Measurements from ENCODE around the gene MYOZ3.

The MYOZ3 gene

GRCh38 chr5:150659360-150660107 lies 1.5 kb upstream of the MYOZ3 start:
- DNase-seq (ENCODE audit: low read depth in 2 of 2), result no peak

GRCh38 chr5:150660108-150660831 lies 781 bp upstream of the MYOZ3 start:
- no peak for DNase-seq (ENCODE audit: low read depth in 2 of 2)

- no peak for DNase-seq (ENCODE audit: low read depth in 2 of 2)
Measured at GRCh38 chr5:150661821-150662596, 958 bp downstream of the MYOZ3 start.

GRCh38 chr5:150662731-150663516 lies 1.9 kb downstream of the MYOZ3 start:
- DNase-seq (ENCODE audit: low read depth in 2 of 2), result no peak

- no peak for DNase-seq (ENCODE audit: low read depth in 2 of 2)
Measured at GRCh38 chr5:150663936-150664335, 2.9 kb downstream of the MYOZ3 start.

GRCh38 chr5:150665044-150665443 lies 4.0 kb downstream of the MYOZ3 start:
- no peak for DNase-seq (ENCODE audit: low read depth in 2 of 2)

GRCh38 chr5:150670275-150670947 lies 9.4 kb downstream of the MYOZ3 start:
- no peak for DNase-seq (ENCODE audit: low read depth in 2 of 2)

- DNase-seq (ENCODE audit: low read depth in 2 of 2), result no peak
Measured at GRCh38 chr5:150670948-150671310, 9.9 kb downstream of the MYOZ3 start.

GRCh38 chr5:150671509-150672236 lies 10.6 kb downstream of the MYOZ3 start:
- DNase-seq (ENCODE audit: low read depth in 2 of 2), result no peak

- DNase-seq (ENCODE audit: low read depth in 2 of 2), result peak in 1 of 2 donors; percentile 11
Measured at GRCh38 chr5:150672237-150672883, 11.3 kb downstream of the MYOZ3 start.

- no peak for DNase-seq (ENCODE audit: low read depth in 2 of 2)
Measured at GRCh38 chr5:150672884-150673275, 11.8 kb downstream of the MYOZ3 start.

GRCh38 chr5:150674341-150674821 lies 13.3 kb downstream of the MYOZ3 start:
- no peak for DNase-seq (ENCODE audit: low read depth in 2 of 2)

GRCh38 chr5:150675069-150675468 lies 14.0 kb downstream of the MYOZ3 start:
- DNase-seq (ENCODE audit: low read depth in 2 of 2), result no peak

GRCh38 chr5:150676578-150676977 lies 15.5 kb downstream of the MYOZ3 start:
- DNase-seq (ENCODE audit: low read depth in 2 of 2), result no peak

- DNase-seq (ENCODE audit: low read depth in 2 of 2), result no peak
Measured at GRCh38 chr5:150689120-150689519, 28.1 kb downstream of the MYOZ3 start.

- no peak for DNase-seq (ENCODE audit: low read depth in 2 of 2)
Measured at GRCh38 chr5:150690760-150691159, 29.7 kb downstream of the MYOZ3 start.

GRCh38 chr5:150692276-150692675 lies 31.2 kb downstream of the MYOZ3 start:
- DNase-seq (ENCODE audit: low read depth in 2 of 2), result no peak

- no peak for DNase-seq (ENCODE audit: low read depth in 2 of 2)
Measured at GRCh38 chr5:150694612-150695011, 33.6 kb downstream of the MYOZ3 start.

- DNase-seq (ENCODE audit: low read depth in 2 of 2), result no peak
Measured at GRCh38 chr5:150700246-150700593, 39.2 kb downstream of the MYOZ3 start.

Data from stimulated activated CD4-positive, alpha-beta T cell treated with anti-CD3 and anti-CD28 coated beads, Interleukin-1b, Interleukin-23, amount 100 ng/mL, for 4 hours (primary cell).